ENCODE results near the gene ITPK1.

Gene ITPK1

DNA sequence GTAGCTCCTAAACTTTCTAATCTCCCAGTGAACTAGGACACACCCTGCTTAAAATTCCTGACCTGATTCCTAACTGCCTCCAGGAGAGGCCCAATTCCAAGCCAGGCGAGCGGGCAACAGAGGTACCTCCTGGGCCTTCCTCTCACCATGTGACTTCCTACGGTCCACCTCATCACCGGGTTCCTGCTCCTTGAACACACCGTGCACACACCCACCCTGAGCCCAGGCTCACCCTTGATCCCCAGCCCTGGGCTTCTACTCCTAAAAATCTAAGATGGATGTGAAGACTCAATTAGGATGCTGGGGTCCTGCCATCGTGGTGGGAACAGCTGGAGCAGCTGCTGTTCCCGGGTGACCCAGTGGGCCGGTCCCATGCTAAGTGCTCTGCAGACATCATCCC is 124.2 kb downstream of the ITPK1 start:
- no peak for DNase-seq
- in situ Hi-C loops (cut with HindIII; ENCODE audit: low pct_ligation_motif_present, low pct_unique_long_range_greater_than_20kb, low sequenced_read_pairs), result no loop called here

DNA sequence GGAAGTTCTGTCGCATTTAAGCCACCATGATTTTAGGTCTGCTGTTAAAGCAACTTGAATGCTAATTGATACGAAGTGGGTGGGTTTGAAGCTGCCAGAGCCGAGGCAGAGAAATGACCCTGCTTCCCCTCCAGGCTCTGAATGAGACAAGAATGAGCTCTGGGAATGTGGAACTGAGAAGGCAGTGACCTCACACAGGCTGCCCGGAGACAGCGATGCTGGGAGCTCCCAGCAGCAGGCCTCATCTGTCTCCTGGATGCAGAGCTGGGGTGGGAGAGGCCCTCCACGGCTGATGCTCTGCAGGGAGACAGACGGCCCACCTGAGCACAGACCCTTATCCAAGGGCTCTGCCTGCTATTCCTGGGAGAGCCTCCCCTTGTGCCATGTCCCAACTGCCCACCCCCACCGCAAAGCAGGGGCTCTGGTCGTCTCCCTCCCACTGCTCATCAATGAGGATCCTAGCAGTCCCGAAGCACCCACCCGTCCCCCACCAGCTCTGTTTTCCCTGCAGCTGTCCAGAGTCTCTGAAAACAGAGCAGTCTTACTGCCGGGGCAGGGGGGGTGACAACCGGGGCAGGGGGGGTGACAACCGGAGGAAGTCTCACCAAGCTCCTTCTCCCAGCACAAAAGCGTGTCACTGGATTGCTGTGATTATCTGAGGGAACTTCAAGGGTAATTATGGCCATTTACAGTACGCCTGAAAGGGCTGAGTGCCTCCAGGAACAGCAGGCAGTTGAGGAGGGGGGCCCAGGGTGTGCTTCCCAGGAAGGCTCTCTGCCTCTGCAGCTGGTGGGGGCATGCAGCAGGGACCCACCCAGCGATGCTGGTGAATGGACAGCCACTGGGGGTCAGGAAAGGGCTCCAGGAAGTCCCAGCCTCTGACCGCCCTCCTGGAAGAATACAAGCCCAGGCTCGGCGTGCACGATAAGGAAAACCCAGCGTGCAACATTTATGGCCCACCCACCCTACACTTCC is 125.0 kb downstream of the ITPK1 start:
- in situ Hi-C loops (cut with HindIII; ENCODE audit: low pct_ligation_motif_present, low pct_unique_long_range_greater_than_20kb, low sequenced_read_pairs), result no loop called here

DNA sequence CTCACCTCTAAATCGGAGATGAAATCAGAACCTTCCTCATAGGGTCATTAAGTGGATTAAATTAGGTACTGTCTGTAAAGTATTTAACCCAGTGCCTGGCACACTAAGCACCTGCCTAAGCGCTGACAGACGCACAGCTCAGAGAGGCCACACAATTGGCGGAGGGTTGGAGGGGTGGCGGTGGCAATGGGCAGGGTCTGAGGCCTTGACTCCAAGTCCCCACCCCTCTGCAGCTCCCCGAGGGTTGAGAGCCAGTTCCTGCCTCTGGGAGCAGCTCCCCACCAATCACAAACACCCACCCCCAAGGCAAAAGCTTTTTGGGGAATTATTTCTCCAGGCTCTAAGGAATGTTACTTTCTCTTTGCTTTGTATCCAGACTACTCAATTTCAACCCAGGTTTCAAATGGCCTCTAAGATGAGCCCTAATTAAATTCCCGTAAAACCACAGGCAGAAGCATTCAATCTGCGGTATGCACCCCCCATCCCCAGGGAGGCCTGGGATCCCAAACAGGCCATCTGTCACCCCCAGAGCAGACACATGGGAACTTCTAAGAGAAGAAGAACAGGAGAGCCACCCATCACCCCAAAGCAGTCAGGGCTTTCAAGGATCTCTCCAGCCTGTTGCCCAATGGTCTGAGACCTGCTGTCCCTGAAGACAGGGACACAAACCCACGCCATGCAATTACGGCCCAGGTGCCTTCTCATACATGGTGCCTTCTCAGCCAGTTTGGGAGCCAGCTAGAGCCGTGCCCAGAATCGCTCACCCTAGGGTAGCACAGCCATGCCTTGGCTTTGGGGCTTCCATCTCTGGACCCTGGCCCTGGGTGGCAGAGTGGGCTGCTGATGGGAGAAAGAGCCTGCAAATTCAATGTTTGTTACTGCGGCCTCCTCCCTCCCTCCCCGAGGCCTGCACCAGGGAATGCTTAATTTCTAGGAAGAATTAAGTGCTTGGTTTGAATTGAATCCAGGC is 126.7 kb downstream of the ITPK1 start:
- in situ Hi-C loops (cut with HindIII; ENCODE audit: low pct_ligation_motif_present, low pct_unique_long_range_greater_than_20kb, low sequenced_read_pairs), result no loop called here
- DNase-seq, result no peak

More for the DNA sequence above, 125.0 kb downstream of the ITPK1 start:
- DNase-seq, result no peak

DNA sequence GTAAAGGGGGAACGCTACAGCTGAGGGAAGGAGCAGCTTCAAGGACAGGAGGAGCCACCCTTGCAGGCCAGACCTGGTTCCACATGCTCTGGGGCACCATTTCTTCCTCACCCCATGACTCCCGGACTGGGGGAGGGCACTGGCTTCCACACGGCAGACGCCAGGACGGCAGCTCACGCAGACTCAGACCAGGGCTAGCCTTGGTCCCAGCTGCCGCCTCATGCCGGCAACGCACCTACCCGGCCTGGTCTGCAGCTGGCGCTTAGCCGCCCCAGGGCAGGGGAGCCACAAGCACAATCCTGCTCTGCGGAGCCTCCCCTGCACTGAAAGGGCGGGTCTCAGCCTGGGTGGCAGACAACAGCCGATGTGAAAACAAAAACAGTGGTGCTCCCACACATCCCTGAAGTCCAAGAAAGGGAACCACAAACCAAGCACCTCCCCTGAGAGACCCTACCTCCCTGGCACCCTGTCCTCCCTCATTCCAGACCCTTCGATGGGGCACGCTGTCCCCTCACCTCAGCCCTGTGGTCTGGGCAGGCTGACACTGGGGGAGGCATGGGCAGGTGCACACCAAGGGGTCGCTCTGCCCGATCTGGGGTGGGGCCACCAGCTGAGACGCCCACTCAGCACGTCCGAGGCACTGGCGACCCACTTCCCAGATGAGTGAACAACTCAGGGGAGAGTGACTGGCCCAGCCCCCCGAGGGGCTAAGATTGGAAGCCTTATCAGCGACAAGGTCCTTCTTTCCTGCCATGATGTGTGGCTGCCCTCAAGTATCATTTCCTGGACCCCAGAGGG is 127.8 kb downstream of the ITPK1 start:
- in situ Hi-C loops (cut with HindIII; ENCODE audit: low pct_ligation_motif_present, low pct_unique_long_range_greater_than_20kb, low sequenced_read_pairs), result no loop called here
- no peak for DNase-seq

DNA sequence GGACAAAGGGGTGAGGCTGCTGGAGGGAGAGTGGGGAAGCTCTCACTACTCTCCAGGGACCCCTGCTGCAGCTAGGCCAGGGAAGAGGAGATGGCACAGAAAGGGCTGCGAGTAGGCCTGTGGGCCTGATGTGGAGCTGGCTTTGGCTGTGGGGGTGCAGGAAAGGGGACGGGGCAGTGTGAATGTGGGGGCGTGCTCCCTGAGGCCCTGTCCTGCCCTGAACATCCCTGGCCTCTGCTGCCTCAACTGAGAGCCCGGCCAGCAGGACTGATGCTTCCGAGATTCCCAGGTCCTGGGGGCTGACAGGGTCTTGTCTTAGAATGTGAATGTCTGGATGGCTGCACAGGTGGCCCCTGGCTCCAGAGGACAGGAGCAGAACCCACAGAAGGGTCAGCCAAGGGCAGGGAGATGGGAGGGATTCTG is 128.6 kb downstream of the ITPK1 start:
- in situ Hi-C loops (cut with HindIII; ENCODE audit: low pct_ligation_motif_present, low pct_unique_long_range_greater_than_20kb, low sequenced_read_pairs), result no loop called here

DNA sequence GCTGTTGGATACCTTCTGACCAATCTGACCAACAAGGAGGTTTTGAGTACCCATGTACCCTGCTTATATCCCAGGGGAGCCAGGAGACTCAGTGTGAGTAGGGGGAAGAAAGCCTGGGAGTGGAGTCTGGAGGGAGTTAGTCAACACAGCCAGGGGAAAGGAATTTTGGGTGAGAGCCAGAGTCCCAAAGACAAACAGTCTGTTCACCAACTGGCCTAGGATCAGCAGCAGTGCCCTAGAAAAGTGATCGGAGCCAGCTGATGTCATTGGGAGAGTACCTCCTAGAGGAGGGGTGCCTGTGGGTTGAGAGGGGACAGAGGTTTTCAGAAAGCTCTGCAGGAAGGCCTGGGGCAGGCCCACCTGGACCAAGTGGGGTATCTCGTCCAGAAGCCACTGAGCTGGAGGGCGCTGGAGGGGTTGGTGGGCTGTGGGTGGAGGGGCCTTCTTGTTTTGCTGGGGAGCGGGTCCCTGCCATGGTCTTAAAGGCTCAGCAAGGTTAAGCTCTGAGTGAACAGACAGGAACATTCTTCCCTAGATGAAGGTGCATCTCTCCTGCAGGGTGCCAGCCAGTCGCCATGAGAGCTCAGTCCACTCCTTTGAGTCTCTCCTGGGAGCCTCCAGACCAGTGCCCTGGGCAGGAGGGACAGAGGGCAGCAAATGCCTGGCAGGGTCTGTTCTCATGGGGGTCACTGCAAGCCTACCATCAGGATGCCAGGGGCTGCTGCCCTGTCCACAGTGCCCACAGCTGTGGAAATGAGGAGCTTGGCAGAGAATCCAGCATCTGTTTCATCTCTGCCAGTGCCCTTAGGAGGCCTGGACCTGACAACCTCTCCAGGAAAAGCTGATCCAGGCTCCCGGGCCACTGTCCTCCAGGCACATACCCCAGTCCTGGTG is 129.2 kb downstream of the ITPK1 start:
- DNase-seq, result no peak

More for the DNA sequence above, 128.6 kb downstream of the ITPK1 start:
- DNase-seq, result no peak

DNA sequence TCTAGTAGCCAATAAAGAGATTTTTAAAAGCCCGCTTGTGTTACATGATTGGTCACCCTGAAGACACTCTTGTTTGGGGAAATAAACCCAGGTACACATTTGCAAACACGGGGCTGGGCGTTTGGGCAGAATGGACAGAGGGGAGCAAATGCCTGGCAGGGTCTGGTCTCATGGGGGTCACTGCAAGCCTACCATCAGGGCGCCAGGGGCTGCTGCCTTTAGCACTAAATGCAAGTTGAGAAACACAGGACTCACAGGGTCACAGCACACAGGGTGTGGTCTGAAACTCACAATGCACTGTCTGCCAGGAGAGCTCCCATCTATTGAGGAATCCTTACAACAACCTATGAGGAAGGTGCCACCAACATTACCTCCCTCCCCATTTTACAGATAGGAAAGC is 130.2 kb downstream of the ITPK1 start:
- in situ Hi-C loops (cut with HindIII; ENCODE audit: low pct_ligation_motif_present, low pct_unique_long_range_greater_than_20kb, low sequenced_read_pairs), result no loop called here
- DNase-seq, result no peak

More for the DNA sequence above, 129.2 kb downstream of the ITPK1 start:
- in situ Hi-C loops (cut with HindIII; ENCODE audit: low pct_ligation_motif_present, low pct_unique_long_range_greater_than_20kb, low sequenced_read_pairs), result no loop called here

DNA sequence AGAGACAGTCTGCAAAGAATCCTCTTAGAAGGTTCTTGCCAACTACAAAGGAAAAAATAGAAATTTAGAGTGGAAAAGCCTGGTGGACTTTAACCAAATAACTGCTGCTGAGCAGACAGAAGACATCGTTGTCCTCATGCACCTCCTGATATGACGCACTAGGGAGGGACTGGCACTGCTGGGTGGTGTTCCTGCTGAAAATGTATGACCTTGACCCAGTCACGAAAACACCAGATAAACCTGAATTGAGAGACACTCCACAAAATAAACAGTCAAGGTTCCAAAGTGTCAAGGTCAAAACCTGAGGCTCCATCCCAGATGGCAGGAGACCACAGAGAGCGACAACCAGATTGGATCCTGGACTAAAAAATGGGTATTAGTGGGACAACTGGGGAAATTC is 130.8 kb downstream of the ITPK1 start:
- in situ Hi-C loops (cut with HindIII; ENCODE audit: low pct_ligation_motif_present, low pct_unique_long_range_greater_than_20kb, low sequenced_read_pairs), result no loop called here
- DNase-seq, result no peak

DNA sequence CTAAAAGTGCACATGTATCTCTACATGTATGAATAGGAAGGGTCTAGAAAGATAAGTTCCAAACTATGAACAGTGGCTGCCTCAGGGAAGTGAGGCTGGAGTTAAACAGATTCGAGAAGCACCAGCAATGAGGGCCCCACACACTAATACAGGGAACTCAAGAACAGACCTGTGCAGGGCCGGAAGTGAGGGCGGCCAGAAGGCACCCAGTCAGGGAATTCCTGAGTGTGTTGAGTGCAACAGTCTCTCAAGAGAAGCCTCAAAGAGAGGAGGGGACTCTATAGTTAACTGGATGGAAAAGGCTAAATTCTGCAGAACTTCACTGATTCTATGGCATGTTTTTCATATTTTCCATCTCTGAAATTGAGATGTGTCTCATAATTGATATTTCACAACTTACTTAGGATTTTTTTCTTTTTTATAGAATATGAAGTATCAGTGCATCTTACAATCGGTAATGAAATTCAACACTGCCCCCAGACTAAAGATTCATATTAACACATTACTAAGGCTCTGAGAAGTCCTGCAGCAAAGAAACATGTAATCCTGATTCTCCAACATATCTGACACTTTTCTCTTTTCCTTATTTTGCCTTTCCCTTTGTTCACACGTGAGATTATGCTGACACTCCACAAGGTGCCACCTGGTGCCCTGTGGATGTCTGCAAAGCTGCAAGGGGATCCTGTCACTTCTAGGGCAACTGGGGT is 131.5 kb downstream of the ITPK1 start:
- DNase-seq, result no peak
- in situ Hi-C loops (cut with HindIII; ENCODE audit: low pct_ligation_motif_present, low pct_unique_long_range_greater_than_20kb, low sequenced_read_pairs), result no loop called here

DNA sequence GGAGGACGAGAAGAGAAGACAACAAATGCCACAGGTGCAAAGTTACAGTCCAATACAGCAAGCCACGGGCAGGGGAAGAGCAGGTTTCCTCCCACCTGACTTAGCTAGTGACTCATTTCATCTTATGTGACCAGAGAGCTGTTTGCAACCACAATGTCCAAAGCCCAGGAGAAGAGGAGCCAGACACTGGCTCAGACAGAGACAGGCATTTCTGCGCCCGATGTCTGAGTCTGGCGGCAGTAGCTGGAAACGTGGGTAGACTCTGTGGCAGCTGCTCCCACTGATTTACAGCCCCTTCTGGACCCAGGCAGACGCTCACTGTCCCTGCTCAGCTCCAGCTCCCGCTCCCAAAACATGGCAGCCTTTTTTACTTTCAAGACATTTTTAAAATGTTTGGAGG is 132.8 kb downstream of the ITPK1 start:
- in situ Hi-C loops (cut with HindIII; ENCODE audit: low pct_ligation_motif_present, low pct_unique_long_range_greater_than_20kb, low sequenced_read_pairs), result no loop called here
- DNase-seq, result no peak

DNA sequence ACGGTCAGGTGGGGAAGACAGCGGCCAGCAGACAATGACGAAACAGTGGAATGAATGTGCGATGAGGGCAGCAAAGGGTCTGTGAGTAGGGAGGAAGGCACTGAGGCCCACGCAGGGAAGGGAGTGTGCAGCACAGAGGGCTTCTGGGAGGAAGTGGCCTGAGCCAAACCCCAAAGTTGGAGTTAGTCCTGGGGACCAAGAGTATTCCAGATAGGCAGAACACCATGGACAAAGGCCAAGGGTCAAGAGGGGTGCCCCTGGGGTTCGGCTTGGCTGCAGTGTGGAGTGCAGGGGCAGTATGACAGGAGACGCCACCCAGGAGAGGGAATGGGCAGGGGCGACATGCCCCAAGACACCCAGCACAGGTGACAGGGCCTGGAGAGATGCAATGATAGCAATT is 134.0 kb downstream of the ITPK1 start:
- no peak for DNase-seq
- in situ Hi-C loops (cut with HindIII; ENCODE audit: low pct_ligation_motif_present, low pct_unique_long_range_greater_than_20kb, low sequenced_read_pairs), result no loop called here

DNA sequence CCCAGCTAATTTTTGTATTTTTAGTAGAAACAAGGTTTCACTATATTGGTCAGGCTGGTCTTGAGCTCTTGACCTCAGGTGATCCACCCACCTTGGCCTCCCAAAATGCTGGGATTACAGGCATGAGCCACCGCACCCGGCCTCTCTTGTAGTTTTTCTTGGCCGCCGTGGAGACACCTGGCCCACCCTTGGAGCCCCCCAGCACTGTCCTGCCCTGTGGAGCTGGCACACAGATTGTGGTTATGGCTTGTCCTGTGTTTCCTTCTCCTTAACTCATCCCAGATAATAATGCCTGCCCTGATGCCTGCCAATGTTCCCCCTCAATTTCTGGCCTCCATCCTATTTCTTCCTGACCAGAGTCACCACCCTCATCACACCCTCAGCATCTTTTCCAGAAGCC is 134.9 kb downstream of the ITPK1 start:
- in situ Hi-C loops (cut with HindIII; ENCODE audit: low pct_ligation_motif_present, low pct_unique_long_range_greater_than_20kb, low sequenced_read_pairs), result no loop called here
- no peak for DNase-seq

DNA sequence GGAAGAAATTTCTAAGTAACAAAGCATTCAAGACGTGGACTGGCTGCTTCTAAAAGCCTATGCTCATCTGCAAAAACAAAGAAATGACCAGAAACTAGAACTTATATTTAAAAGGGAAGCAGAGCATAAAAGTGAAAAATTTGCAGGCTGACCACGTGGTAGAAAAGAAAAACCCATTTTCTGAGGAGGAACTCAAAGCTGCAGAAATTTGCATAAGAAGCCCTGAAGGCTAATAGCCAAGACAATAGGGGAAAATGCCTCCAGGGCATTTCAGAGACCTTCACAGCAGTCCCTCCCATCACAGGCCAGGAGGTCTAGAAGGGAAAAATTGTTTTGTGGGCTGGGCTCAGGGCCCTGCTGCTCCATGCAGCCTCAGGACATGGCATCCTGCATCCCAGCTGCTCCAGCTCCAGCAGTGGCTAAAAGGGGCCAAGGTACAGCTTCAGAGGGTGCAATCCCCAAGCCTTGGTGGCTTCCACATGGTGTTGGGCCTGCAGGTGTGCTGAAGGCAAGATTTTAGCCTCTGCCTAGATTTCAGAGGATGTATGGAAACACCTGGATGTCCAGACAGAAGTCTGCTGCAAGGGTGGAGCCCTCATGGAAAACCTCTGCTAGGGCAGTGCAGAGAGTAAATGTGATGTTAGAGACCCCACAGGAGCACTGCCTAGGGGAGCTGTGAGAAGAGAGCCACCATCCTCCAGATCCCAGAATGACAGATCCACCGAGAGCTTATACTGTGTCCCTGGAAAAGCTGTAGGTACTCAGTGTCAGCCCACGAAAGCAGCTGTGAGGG is 137.3 kb downstream of the ITPK1 start:
- in situ Hi-C loops (cut with HindIII; ENCODE audit: low pct_ligation_motif_present, low pct_unique_long_range_greater_than_20kb, low sequenced_read_pairs), result no loop called here
- DNase-seq, result no peak

DNA sequence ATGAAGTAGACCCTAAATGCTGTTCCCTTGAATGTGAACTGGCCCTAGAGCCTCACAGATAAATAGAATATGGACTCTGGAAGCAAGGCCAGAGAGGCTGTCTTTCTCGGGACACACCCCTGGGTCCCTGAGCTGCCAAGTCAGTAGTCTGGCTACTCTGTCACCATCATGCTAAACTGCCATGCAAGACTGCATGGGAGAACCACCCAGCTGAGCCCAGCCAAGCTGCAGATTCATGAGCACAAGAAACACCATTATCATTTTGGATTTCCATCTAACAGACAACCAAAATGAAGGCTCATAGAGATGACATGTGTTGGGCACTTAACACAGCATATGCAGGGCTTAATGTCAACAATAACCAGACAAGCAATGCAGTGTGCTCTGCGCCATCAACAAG is 139.5 kb downstream of the ITPK1 start:
- in situ Hi-C loops (cut with HindIII; ENCODE audit: low pct_ligation_motif_present, low pct_unique_long_range_greater_than_20kb, low sequenced_read_pairs), result no loop called here
- DNase-seq, result no peak

DNA sequence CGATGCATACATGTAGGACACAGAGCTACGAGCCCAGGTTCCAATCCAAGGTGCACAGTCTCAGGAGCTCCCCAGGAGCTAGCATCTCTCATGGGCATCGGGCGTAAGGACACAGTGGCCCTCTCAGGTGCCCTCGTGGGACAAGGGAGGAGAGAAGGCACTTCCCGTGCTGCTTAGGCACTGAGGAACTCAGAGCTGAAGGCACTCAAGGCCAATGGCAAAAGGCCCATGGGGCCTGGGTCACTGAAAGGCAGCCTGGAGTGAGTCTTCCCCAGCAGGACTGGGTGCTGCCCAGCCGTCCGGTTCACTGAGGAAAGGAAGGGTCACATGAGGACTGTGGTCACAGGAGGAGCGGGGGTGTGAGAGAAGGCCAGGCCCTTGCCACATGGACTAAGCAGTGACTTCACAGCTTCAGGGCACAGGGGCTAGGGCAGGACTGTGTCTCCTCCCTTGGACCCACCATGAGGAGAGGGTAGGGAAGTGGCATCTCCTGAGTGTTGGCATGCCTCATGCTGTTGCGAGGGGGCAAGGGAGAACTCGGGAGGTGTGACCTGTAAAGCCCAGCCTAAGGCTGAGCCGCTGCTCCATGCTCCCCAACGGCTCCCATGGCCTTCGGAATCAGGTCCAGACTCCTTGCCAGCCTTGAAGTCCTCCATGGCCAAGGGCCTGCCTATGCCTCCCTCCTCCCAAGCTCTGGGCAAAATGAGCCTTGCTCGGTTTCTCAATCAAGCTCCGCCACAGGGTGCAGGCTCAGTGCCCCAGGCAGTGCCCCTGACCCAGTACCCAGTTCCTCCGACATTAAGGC is 141.0 kb downstream of the ITPK1 start:
- in situ Hi-C loops (cut with HindIII; ENCODE audit: low pct_ligation_motif_present, low pct_unique_long_range_greater_than_20kb, low sequenced_read_pairs), result no loop called here
- no peak for DNase-seq

All from ACHN (cell line).